ENCODE data around the gene ZWILCH.
"Not testable (repeated sequence)": the region's sequence is repeated elsewhere in the genome, so short reads cannot be mapped to it uniquely, and the experiment has no call there.

Gene ZWILCH

DNA sequence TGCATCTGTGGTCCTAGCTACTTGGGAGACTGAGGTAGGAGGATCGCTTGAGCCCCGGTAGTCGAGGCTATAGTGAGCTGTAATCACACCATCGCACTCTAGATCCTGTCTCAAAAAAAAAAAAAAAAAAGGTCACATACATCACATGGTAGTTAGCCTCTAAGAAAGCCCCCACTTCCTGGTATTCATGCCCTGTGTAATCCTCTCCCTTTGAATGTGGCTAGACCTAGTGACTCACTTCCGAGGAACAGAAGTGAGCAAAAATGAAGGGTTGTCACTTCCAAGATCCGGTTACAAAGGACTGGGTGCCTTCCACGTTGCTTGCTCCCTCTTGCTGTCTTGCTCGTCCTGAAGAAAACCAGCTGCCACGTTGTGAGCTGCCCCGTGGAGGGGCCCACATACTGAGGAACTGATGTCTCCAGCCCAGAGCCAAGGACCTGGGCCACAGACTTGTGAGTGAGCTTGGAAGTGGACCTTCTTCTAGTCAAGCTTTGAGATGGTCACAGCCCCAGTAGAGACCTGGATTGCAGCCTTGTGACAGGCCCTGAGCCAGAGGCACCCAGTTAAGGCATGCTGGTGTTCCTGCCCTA lies 73.3 kb downstream of the ZWILCH start:
- in situ Hi-C loops (cut with HindIII; ENCODE audit: low sequenced_read_pairs): no loop called here

DNA sequence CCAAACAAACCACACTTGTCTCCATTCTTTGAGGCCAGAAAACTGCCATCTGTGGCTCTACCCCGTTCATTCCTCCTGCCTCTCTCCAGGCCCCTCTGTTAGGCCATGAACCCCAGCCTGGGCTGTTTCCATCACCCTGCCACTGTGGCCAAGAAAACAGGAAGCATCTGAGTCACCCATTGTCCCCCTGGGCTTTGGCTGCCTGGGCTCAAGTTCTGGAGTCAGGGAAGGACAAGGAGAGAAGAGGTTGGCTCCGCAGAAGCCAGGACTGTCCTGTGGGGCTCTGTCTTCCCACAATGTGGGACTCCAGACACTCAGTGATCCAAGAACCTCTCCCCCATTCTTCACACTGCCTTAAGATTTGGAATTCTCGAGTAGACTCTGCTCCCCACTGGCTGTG lies 75.5 kb downstream of the ZWILCH start:
- in situ Hi-C loops (cut with HindIII; ENCODE audit: low sequenced_read_pairs): no loop called here

DNA sequence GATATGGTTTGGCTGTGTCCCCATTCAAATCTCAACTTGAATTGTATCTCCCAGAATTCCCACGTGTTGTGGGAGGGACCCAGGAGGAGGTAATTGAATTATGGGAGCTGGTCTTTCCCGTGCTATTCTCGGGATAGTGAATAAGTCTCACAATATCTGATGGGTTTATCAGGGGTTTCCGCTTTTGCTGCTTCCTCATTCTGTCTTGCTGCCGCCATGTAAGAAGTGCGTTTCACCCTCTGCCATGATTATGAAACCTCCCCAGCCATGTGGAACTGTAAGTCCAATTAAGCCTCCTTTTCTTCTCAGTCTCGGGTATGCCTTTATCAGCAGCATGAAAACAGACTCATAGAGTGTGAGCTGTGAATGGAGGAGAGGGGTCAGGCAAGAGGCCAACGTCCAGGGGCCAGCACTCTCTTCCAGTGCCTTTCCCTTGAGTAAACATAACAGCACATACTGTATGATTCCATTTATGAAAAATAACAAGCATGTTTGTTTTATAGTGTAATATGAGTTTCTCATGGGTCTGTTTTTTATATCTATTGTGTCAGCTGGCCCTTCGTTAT lies 76.9 kb downstream of the ZWILCH start:
- in situ Hi-C loops (cut with HindIII; ENCODE audit: low sequenced_read_pairs): no loop called here

- in situ Hi-C loops (cut with HindIII; ENCODE audit: low sequenced_read_pairs): no loop called here
These were observed 81.2 kb downstream of the ZWILCH start for GRCh38 chr15:66586155-66586976.

GRCh38 chr15:66587020-66587419 lies 81.9 kb downstream of the ZWILCH start:
- in situ Hi-C loops (cut with HindIII; ENCODE audit: low sequenced_read_pairs): no loop called here

GRCh38 chr15:66587749-66588148 lies 82.6 kb downstream of the ZWILCH start:
- in situ Hi-C loops (cut with HindIII; ENCODE audit: low sequenced_read_pairs): no loop called here

- in situ Hi-C loops (cut with HindIII; ENCODE audit: low sequenced_read_pairs): no loop called here
These were observed 83.4 kb downstream of the ZWILCH start for GRCh38 chr15:66588537-66588936.

GRCh38 chr15:66588971-66589370 lies 83.8 kb downstream of the ZWILCH start:
- in situ Hi-C loops (cut with HindIII; ENCODE audit: low sequenced_read_pairs): no loop called here

- in situ Hi-C loops (cut with HindIII; ENCODE audit: low sequenced_read_pairs): not testable (repeated sequence)
These were observed 84.3 kb downstream of the ZWILCH start for GRCh38 chr15:66589429-66589828.

DNA sequence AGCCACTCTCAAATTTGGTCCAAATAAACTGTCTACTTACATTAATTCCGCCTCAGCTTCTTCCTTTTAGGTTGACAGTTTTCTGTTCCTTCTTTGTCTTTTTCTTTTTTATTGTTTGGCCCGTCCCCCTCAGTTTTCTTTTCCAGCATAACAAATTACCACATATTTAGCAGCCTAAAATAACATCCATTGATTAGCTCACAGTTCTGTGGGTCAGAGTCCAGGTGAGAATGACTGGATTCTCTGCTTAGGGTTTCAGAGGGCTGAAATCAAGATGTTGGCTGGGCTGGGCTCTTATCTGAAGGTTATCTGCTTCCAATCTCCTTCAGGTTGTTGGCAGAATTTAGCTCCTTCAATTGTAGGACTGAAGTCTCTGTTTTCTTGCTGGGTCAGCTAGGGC lies 85.3 kb downstream of the ZWILCH start:
- in situ Hi-C loops (cut with HindIII; ENCODE audit: low sequenced_read_pairs): no loop called here

DNA sequence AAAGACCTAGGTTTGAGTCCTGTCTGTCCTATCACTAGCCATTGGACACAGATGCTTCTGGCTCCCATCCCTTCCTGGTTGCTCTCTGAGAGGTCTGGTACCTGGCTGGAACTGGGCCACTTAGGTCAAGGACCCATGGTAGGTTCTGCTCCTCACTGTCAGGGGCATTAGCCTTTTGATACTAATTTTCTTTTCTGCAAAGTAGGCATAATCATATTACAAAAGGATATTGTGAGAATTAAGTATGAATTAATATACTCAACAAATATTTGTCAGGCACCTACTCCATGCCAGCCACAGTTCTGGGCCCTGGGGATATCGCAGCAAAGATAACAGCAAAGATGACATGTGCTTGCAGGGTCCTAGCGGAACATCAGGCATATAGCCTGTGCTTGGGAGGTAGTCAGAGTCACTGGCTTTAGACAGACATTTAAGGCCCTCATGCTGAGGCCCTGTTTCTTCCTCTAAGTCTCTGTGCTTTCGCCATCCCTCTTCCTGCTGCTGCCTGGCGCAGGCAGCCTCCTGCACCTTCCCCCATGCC lies 86.3 kb downstream of the ZWILCH start:
- in situ Hi-C loops (cut with HindIII; ENCODE audit: low sequenced_read_pairs): no loop called here

DNA sequence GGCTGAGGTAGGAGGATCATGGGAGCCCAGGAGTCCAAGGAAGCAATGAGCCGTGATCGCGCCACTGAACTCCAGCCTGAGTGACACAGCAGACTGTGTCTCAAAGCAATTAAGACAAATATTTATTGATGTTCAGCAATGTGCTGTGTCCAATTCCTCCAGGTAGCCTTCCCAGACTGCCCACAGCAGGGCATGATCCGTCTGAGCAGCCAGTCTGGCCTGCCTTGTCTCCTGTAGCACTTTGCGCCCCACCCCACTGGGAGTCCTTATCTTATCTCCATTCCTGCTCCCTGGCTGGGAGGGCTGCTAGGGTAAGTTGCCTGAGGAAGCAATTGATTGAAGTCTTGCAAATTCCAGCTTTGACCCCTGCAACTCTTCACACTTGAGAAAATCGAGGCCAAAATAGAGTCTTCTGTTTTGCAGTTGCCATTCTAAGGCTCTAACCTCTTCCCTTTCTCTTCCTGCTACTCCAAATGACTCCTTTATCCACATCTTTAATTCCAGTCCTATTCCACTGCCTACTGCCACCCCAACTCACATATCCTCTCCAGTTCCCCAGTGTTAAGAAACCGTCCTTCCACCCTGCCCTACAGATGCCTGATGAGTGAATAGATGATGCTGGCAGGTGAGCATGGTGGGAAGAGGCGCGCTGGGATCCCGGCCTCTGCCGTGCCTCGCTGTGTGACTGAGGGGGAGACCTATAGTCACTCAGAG lies 87.5 kb downstream of the ZWILCH start:
- in situ Hi-C loops (cut with HindIII; ENCODE audit: low sequenced_read_pairs): no loop called here

GRCh38 chr15:66593219-66593780 lies 88.2 kb downstream of the ZWILCH start:
- in situ Hi-C loops (cut with HindIII; ENCODE audit: low sequenced_read_pairs): no loop called here

GRCh38 chr15:66594344-66594743 lies 89.2 kb downstream of the ZWILCH start:
- in situ Hi-C loops (cut with HindIII; ENCODE audit: low sequenced_read_pairs): no loop called here

DNA sequence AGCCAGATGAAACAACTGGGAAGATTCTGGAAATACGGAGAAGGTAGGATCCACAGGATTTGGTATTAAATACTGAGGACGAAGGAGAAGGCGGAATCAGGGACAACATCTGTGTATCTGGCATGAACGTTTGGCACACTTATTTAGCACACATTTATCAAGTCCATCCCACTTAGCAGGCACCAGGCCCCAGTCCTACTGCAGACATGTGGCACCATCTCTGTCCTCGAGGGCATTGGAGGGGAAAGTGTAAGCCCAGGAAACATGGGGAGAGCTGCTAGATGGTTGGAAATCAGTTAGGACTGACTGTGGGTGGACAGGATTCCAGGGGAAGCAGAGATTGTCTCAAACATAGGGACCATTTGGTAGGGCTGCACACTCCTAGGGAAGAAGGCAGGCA lies 89.7 kb downstream of the ZWILCH start:
- in situ Hi-C loops (cut with HindIII; ENCODE audit: low sequenced_read_pairs): no loop called here

- in situ Hi-C loops (cut with HindIII; ENCODE audit: low sequenced_read_pairs): no loop called here
These were observed 90.2 kb downstream of the ZWILCH start for GRCh38 chr15:66595332-66595731.

DNA sequence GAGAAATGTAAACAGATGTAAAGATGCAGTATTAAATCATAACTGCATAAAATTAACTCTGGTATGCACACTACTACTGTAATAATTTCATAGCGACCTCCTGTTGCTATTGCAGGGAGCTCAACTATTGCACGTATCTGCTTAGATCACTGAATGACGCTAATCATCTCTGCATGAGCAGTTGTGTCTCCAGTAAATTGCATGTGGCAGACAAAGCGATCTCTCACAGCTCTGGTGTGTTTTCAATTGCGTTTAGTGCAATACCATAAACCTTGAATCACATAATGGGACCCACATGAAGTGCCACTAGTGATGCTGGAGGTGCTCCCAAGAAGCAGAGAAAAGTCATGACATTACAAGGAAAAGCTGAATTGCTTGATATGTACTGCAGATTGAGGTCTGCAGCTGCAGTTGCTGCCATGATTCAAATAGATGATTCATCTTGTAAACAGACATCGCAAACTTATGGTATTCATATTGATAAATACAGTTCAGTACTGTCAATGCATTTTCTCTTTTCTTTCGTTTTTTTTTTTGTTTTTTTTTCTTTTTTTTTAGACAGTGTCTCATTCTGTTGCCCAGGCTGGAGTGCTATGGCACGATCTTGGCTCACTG lies 90.9 kb downstream of the ZWILCH start:
- in situ Hi-C loops (cut with HindIII; ENCODE audit: low sequenced_read_pairs): no loop called here

DNA sequence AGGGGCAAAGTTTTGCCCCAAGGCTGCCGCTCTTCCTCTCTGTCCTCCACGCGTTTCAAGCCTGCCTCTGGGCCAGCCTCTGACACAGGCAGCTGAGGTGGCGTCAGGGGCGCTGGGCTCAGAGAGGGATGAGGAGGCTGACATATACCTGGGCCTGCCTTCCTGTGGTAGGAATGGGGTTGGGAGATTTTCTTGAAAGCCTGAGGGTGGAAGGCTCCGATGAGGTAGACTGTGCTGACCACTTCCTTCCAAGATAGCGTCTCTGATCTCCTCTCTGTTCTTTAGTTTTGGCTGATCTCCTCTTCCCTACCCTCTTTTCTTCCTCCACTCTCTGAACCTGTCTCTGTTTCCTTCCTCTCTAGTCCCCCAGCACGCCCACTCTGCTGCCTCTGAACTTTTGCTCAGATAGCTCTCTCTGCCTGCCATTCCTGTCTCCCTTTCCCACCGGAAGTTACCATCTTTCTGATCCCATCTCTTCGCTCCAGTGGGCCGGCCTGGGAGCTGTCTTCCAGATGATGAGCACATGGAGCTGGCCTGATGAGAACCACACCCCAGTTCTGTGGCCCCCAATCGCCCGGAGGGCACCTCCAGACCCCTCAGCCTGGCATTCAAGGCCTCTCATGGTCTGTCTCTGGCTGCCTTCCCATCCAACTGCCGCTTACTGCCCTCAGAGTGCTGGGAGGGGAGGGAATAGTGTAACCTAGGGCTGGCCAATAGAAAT lies 93.1 kb downstream of the ZWILCH start:
- in situ Hi-C loops (cut with HindIII; ENCODE audit: low sequenced_read_pairs): no loop called here

Data from DLD1 (cell line).